HCT116 (cell line): ENCODE results near the gene NECAB2. TPM values are rescaled to one million over a fixed set of nuclear protein-coding genes. Genes with fewer than 3 reads are reported as not detected.

Experiments used
- ATAC-seq: fragments of 200-7000 bp; cut with Tn5 transposase; 2 replicates; pipeline ENCODE4 v1.9.1; 2020; ENCODE audit warnings: mild to moderate bottlenecking, moderate library complexity
- BruUV-seq: library from RNA; stranded (reverse); fragments of 400-500 nt; replicated peaks from 2 replicates; lab custom pipeline; 2021; lab: Mats Ljungman, UMichigan
- CTCF ChIA-PET: fragments of 300-600 bp; sonication (Branson Sonifier 250); formaldehyde crosslinking; loops from one replicate; lab custom pipeline; 2021; ENCODE audit warnings: antibody characterized with exemption; lab: Charles Lee
- POLR2A ChIA-PET: fragments of 300-600, 350-600 bp; sonication (Branson Sonifier 250); formaldehyde crosslinking; loops from one replicate; lab custom pipeline; 2021; ENCODE audit warnings: antibody characterized with exemption; lab: Charles Lee
- RAD21 ChIA-PET, 2 experiments: fragments of 300-600 bp; sonication (Branson Sonifier 250); formaldehyde crosslinking; loops; one replicate each; lab custom pipeline; 2023; ENCODE audit warnings: low total read pairs in 2 of 2; ENCODE audit not compliant: uncharacterized antibody in 2 of 2, unreplicated experiment in 2 of 2, low non-redundant PET in 1 of 2; lab: Charles Lee
- DNase-seq: peaks from one replicate; pipeline ENCODE4 v3.0.0-alpha.2; 2010; ENCODE audit warnings: low read depth, low spot score
- H2AFZ ChIP-seq: fragments of 200-600 bp; shearing (Covaris generic), sonication (generic); 2 replicates; pipeline ENCODE4 v1.6.1; 2017; ENCODE audit warnings: low read depth, mixed run types, mixed read lengths, antibody characterized with exemption, low read length; ENCODE audit not compliant: poor library complexity, severe bottlenecking
- H3K27ac ChIP-seq: 2 replicates; pipeline ENCODE4 v1.5.1; 2012; ENCODE audit warnings: low read depth, low read length
- H3K27me3 ChIP-seq: fragments of 200-600 bp; sonication (generic); 2 replicates; pipeline ENCODE4 v1.6.1; 2016; ENCODE audit warnings: mixed run types, low read length, mixed read lengths; ENCODE audit not compliant: insufficient read depth
- H3K36me3 ChIP-seq, 2 experiments: fragments of 200-500 bp in 1 of 2; fragments of 200-600 bp in 1 of 2; sonication (Bioruptor generic) in 1 of 2; sonication (generic) in 1 of 2; 2 replicates each; pipeline versions ENCODE4 v1.5.1 to v1.6.1; 2014 to 2016; ENCODE audit warnings: low read length in 2 of 2, inconsistent platforms in 1 of 2, mixed read lengths in 1 of 2, mixed run types in 1 of 2; ENCODE audit not compliant: insufficient read depth in 2 of 2, control insufficient read depth in 1 of 2
- H3K4me1 ChIP-seq, 2 experiments: fragments of 200-600 bp in 1 of 2; sonication (generic) in 1 of 2; 2 replicates each; pipeline versions ENCODE4 v1.5.1 to v1.6.1; 2012 to 2017; ENCODE audit warnings: low read length in 2 of 2, inconsistent platforms in 1 of 2, mild to moderate bottlenecking in 1 of 2, mixed read lengths in 1 of 2, mixed run types in 1 of 2, moderate library complexity in 1 of 2; ENCODE audit not compliant: insufficient read depth in 2 of 2, control insufficient read depth in 1 of 2
- H3K4me2 ChIP-seq: fragments of 200-600 bp; sonication (generic); 2 replicates; pipeline ENCODE4 v1.6.1; 2017; ENCODE audit warnings: mixed run types, low read length, mixed read lengths
- H3K4me3 ChIP-seq, 2 experiments: fragments of 200-600 bp in 1 of 2; sonication (generic) in 1 of 2; replicated peaks in 1 of 2; 2 replicates each; pipeline ENCODE4 v1.5.1; 2011 to 2016; ENCODE audit warnings: low read length in 2 of 2, control low read depth in 1 of 2, low read depth in 1 of 2, mild to moderate bottlenecking in 1 of 2, mixed read lengths in 1 of 2, mixed run types in 1 of 2
- H3K79me2 ChIP-seq: fragments of 200-600 bp; sonication (generic); 2 replicates; pipeline ENCODE4 v1.6.1; 2017; ENCODE audit warnings: mild to moderate bottlenecking, mixed run types, low read length, moderate library complexity, mixed read lengths; ENCODE audit not compliant: insufficient read depth
- H3K9ac ChIP-seq: fragments of 200-600 bp; sonication (generic); 2 replicates; pipeline ENCODE4 v1.6.1; 2016; ENCODE audit warnings: low read length, mixed read lengths
- H3K9me2 ChIP-seq: fragments of 200-600 bp; sonication (generic), shearing (Covaris generic); 2 replicates; pipeline ENCODE4 v1.6.1; 2017; ENCODE audit warnings: mixed run types, mild to moderate bottlenecking, moderate library complexity; ENCODE audit not compliant: insufficient read depth
- H3K9me3 ChIP-seq, 2 experiments: fragments of 200-500 bp in 1 of 2; fragments of 200-600 bp in 1 of 2; sonication (Bioruptor generic) in 1 of 2; sonication (generic) in 1 of 2; 2 replicates each; pipeline ENCODE4 v1.6.1; 2014 to 2017; ENCODE audit warnings: low read length in 2 of 2, mixed read lengths in 2 of 2, inconsistent platforms in 1 of 2, low read depth in 1 of 2, mild to moderate bottlenecking in 1 of 2, mixed run types in 1 of 2, moderate library complexity in 1 of 2; ENCODE audit not compliant: control insufficient read depth in 1 of 2, insufficient read depth in 1 of 2
- H4K20me1 ChIP-seq: fragments of 200-600 bp; sonication (generic), shearing (Covaris generic); 2 replicates; pipeline ENCODE4 v1.6.1; 2017; ENCODE audit warnings: mixed run types, mild to moderate bottlenecking, moderate library complexity; ENCODE audit not compliant: insufficient read depth
- EZH2phosphoT487 ChIP-seq: fragments of 200-600 bp; IDR thresholded peaks from 2 replicates; pipeline ENCODE4 v1.6.1; 2018; ENCODE audit warnings: antibody characterized with exemption, borderline replicate concordance
- JUND ChIP-seq: IDR thresholded peaks from 2 replicates; pipeline ENCODE4 v1.6.1; 2012
- RAD21 ChIP-seq: IDR thresholded peaks from 2 replicates; pipeline ENCODE4 v1.6.1; 2012; ENCODE audit warnings: low read depth, mild to moderate bottlenecking
- SIN3A ChIP-seq: IDR thresholded peaks from 2 replicates; pipeline ENCODE4 v1.6.1; 2012; ENCODE audit warnings: low read depth
- intact Hi-C: fragments of 100-400 bp; cut with micrococcal nuclease; formaldehyde crosslinking; loops from 2 replicates; pipeline ENCODE4 v1.10.0; 2022
- total RNA-seq: library from RNA; stranded (reverse); gene quantifications from one replicate; pipeline ENCODE4 v1.2.1, GENCODE V29; 2021; ENCODE audit not compliant: unreplicated experiment
- TF ChIP-seq, protein P1 (sequence below): IDR thresholded peaks from 2 replicates; pipeline ENCODE4 v1.6.1; 2012; ENCODE audit warnings: low read depth

The NECAB2 gene
- total RNA-seq, 1 experiment from 2014 or later, result 0.61 TPM

DNA sequence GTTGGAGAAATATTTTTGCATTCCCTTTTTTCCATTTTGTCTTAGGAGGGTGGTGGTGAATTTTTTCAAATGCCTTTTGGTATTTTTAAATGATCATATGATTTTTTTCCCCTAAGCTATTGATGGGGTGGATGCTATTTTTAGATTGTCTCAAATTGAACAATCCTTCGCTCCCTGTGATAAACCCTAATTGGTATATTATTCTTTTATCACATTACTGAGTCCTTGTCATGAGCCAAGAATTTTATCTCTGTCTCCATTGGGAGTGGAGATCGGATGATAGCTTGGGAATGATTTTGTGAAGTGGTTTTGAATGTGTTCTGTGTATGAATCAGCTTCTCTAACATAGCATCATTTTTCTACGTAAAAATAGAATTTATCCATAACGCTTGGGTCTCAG lies 15.4 kb downstream of the NECAB2 start:
- no peak overlapping the region for H3K27ac ChIP-seq
- POLR2A ChIA-PET, result interaction anchor here (0.7 kb wide), 1 partner anchor 173 kb away, joined by 4 read pairs; no protein-coding TSS in a partner anchor
- no peaks in the 10 kb centered on the region for H3K9me2 ChIP-seq
- no peak overlapping the region for H2AFZ ChIP-seq
- ATAC-seq (no peak), DNase-seq (no peak)
- TF ChIP-seq, protein P1, sequence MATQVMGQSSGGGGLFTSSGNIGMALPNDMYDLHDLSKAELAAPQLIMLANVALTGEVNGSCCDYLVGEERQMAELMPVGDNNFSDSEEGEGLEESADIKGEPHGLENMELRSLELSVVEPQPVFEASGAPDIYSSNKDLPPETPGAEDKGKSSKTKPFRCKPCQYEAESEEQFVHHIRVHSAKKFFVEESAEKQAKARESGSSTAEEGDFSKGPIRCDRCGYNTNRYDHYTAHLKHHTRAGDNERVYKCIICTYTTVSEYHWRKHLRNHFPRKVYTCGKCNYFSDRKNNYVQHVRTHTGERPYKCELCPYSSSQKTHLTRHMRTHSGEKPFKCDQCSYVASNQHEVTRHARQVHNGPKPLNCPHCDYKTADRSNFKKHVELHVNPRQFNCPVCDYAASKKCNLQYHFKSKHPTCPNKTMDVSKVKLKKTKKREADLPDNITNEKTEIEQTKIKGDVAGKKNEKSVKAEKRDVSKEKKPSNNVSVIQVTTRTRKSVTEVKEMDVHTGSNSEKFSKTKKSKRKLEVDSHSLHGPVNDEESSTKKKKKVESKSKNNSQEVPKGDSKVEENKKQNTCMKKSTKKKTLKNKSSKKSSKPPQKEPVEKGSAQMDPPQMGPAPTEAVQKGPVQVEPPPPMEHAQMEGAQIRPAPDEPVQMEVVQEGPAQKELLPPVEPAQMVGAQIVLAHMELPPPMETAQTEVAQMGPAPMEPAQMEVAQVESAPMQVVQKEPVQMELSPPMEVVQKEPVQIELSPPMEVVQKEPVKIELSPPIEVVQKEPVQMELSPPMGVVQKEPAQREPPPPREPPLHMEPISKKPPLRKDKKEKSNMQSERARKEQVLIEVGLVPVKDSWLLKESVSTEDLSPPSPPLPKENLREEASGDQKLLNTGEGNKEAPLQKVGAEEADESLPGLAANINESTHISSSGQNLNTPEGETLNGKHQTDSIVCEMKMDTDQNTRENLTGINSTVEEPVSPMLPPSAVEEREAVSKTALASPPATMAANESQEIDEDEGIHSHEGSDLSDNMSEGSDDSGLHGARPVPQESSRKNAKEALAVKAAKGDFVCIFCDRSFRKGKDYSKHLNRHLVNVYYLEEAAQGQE, result no peak
- no TSS peak for BruUV-seq
- H3K9me3 ChIP-seq, result peaks cover under 1 to 8% of the 10 kb centered on the region in 2 experiments; a peak in 2 of 4 replicates
- CTCF ChIA-PET, result interaction anchor here (0.8 kb wide), 1 partner anchor 10 kb away, joined by 3 read pairs; no protein-coding TSS in a partner anchor
- no peaks in the 10 kb centered on the region for H4K20me1 ChIP-seq
- intact Hi-C loops, result no loop called here
- H3K4me2 ChIP-seq, result no peak overlapping the region
- no peaks in the 10 kb centered on the region for H3K4me1 ChIP-seq
- no peaks in the 10 kb centered on the region for H3K79me2 ChIP-seq
- H3K4me3 ChIP-seq, result no peak overlapping the region
- RAD21 ChIA-PET, result interaction anchor here in 1 of 2 experiments (0.6 kb wide), 1 partner anchor 1227 kb away, joined by 3 read pairs; no protein-coding TSS in a partner anchor
- peaks cover 17% of the 10 kb centered on the region for H3K27me3 ChIP-seq
- no peaks in the 10 kb centered on the region for H3K36me3 ChIP-seq
- H3K9ac ChIP-seq, result no peak overlapping the region

DNA sequence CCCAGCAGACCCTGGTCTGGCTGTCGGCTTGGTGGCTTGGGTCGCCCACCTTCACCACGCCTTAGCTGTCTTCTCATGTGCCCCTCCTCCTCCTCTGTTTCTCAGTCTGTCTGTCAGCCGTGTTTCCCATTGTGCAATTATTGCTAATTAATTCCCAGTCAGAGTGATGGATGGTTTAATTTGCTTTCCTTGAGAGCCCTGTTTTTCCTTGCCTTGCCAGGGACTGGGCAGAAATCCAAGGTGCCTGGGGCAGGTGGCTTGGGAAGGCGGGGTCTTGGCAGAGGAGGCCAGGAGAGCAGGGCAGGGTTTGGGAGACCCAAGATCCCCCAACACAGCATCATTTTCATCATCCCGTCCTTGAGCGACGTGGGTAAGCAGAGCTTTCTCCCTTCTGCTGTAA lies 21.3 kb downstream of the NECAB2 start:
- RAD21 ChIA-PET, result no interaction called here
- H3K9ac ChIP-seq, result no peak overlapping the region
- H3K27ac ChIP-seq, result no peak overlapping the region
- no peaks in the 10 kb centered on the region for H4K20me1 ChIP-seq
- H3K36me3 ChIP-seq, result no peaks in the 10 kb centered on the region
- TF ChIP-seq JUND, result no peak
- no peak for TF ChIP-seq SIN3A
- TF ChIP-seq, protein P1, result no peak
- no peak for TF ChIP-seq EZH2phosphoT487
- no peak for TF ChIP-seq RAD21
- no peak overlapping the region for H3K4me3 ChIP-seq
- BruUV-seq, result no TSS peak
- no peaks in the 10 kb centered on the region for H3K9me2 ChIP-seq
- intact Hi-C loops, result no loop called here
- CTCF ChIA-PET, result interaction anchor here (1.0 kb wide), 1 partner anchor 36 kb away, joined by 3 read pairs; the partner anchor contains the start of gene OSGIN1
- no peak for ATAC-seq
- no peaks in the 10 kb centered on the region for H3K4me1 ChIP-seq
- H3K9me3 ChIP-seq, result no peaks in the 10 kb centered on the region
- H3K27me3 ChIP-seq, result peaks cover 31% of the 10 kb centered on the region
- no peak overlapping the region for H2AFZ ChIP-seq
- no peaks in the 10 kb centered on the region for H3K79me2 ChIP-seq
- POLR2A ChIA-PET, result no interaction called here
- H3K4me2 ChIP-seq, result no peak overlapping the region
- DNase-seq, result no peak
